Heart right ventricle (tissue), 16 donors: ENCODE results near the gene SPEM2. TPM values are rescaled to one million over a fixed set of nuclear protein-coding genes. Genes with fewer than 3 reads are reported as not detected.
A peak's percentile ranks its signal among the peaks of the same experiment; 100 is the strongest.

Source experiments
- ATAC-seq, 8 donors: fragments of 200-7000 bp; cut with Tn5 transposase; one replicate each; pipeline ENCODE4 v1.9.1; 2020; ENCODE audit warnings: mild to moderate bottlenecking in 8 of 8, moderate library complexity in 8 of 8, moderate number of reproducible peaks in 1 of 8
- DNase-seq, 2 donors: peaks; one replicate each; pipeline ENCODE4 v3.0.0-alpha.2; 2020
- H3K27ac ChIP-seq, 10 donors: fragments of 200-600 bp; sonication (generic) in 2 of 10; one replicate each; pipeline versions ENCODE4 v1.5.0 to v1.8.0; 2020 to 2022; ENCODE audit warnings: mild to moderate bottlenecking in 3 of 10
- H3K27me3 ChIP-seq, 7 donors: fragments of 200-600 bp; one replicate each; pipeline ENCODE4 v1.8.0; 2021 to 2022; ENCODE audit warnings: mild to moderate bottlenecking in 2 of 7
- H3K36me3 ChIP-seq, 9 donors: fragments of 200-600 bp; sonication (generic) in 1 of 9; one replicate each; pipeline versions ENCODE4 v1.5.0 to v1.8.0; 2020 to 2022; ENCODE audit warnings: mild to moderate bottlenecking in 2 of 9
- H3K4me1 ChIP-seq, 9 donors: fragments of 200-600 bp; sonication (generic) in 1 of 9; one replicate each; pipeline versions ENCODE4 v1.5.0 to v1.8.0; 2020 to 2022; ENCODE audit warnings: mild to moderate bottlenecking in 4 of 9
- H3K4me3 ChIP-seq, 10 donors: fragments of 200-600 bp; sonication (generic) in 2 of 10; one replicate each; pipeline versions ENCODE4 v1.5.0 to v1.8.0; 2020 to 2022; ENCODE audit warnings: mild to moderate bottlenecking in 7 of 10, moderate library complexity in 2 of 10
- H3K9me3 ChIP-seq, 11 donors: fragments of 200-600 bp in 10 of 11; sonication (generic) in 2 of 11; one replicate each; pipeline versions ENCODE4 v1.5.0 to v1.8.0; 2013 to 2022; ENCODE audit warnings: mild to moderate bottlenecking in 2 of 11, control low read depth in 1 of 11, moderate library complexity in 1 of 11
- WGBS, 2 donors: extraction: QIAGEN DNeasy Blood & Tissue Kit; methylation state at CpG; one replicate each; pipeline ENCODE4 v1.1.7; 2013; ENCODE audit warnings: inconsistent platforms in 1 of 2; 5-methylcytosine and 5-hydroxymethylcytosine counted together
- intact Hi-C, 10 donors: fragments of 100-400 bp; cut with DNase I; formaldehyde crosslinking; loops; one replicate each; pipeline versions ENCODE4 v1.11.1 to v1.14.2; 2022
- polyA plus RNA-seq, 2 donors: library from polyadenylated mRNA; stranded (reverse); fragments of 200-250 nt; gene quantifications; one replicate each; pipeline ENCODE4 v1.2.3, GENCODE V29; 2013
- total RNA-seq, 10 donors: library from RNA; stranded (reverse); fragmentation: NEBNext Ultra II Directional in 3 of 10; extraction: Animal tissue kit (Norgen Biotek cat#: 25700) in 3 of 10; gene quantifications; one replicate each; pipeline versions ENCODE4 v1.2.1 to v1.2.4, GENCODE V29; 2021 to 2023
- TF ChIP-seq, protein P1 (sequence below), 9 donors: fragments of 200-600 bp; sonication (generic) in 2 of 9; IDR thresholded peaks; one replicate each; pipeline versions ENCODE4 v1.5.0 to v1.8.0; 2021 to 2022; ENCODE audit warnings: antibody characterized with exemption in 9 of 9, mild to moderate bottlenecking in 5 of 9, moderate library complexity in 1 of 9
- donor health status: Arrhythmogenic right ventricular cardiomyopathy.
- donor health status: ischemic (EF 13 %, LVEDD 7.1; RV severe dilation, severe dysfunction).
- donor health status: healthy with polysubstance abuse.
- donor health status: DM: no; HTN: yes; CAD: no.
- donor health status: DM: no; HTN: no; CAD: no.
- donor health status: ischemic (EF 25% LVEDD 6.9; RV normal size, moderate dysfunction).
- donor health status: ischemic (EF 25% LVEDD 5.7; RV mildly dilated, moderate dysfunction).
- donor health status: healthy.
- donor health status: DM: yes; HTN: yes; CAD: no.
- donor health status: Ischemic cardiomyopathy.
- donor health status: ischemic (EF 35%, LVEDD 5.7; RV mildly dilated, moderate dysfunction).
- donor health status: nonischemic (EF 11% LVEDD 7.7; RV severe dilation, severe dysfunction).
- donor health status: DM: yes; HTN: yes; CAD: no.
- donor health status: PGD.
- donor health status: ischemic (EF 29% LVEDD 5.4; RV normal size, mild dysfunction).
- donor health status: nonischemic (EF 23%, LVEDD 6.1; RV moderate dilation, normal function).

Gene SPEM2
- total and polyA plus RNA-seq, 12 donors, result not detected

DNA sequence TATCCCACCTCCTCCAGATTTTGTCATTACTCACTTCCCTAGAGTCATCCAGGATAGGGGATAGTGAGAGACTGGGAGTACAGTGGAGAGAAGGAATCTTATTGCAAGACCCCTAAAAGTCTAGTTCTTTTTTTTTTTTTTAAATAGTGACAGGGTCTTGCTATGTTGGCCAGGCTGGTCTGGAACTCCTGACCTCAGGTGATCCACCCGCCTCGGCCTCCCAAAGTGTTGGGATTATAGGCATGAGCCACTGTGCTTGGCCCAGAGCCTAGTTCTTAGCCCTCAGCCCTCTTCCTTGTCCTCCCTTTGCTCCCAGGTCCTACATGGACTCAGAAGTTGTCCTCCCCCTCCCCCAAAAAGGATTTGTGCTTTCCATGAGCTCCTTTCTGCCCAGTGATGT is 16.7 kb downstream of the SPEM2 start:
- DNase-seq, result no peak
- Histone ChIP-seq H3K4me3 (no peak overlapping the region), H3K27ac (no peak overlapping the region), H3K9me3 (no peaks in the 10 kb centered on the region), H3K36me3 (no peaks in the 10 kb centered on the region), H3K27me3 (peaks cover 0 to 70% (median 12%) of the 10 kb centered on the region in 7 donors), H3K4me1 (peaks cover 19 to 67% (median 55%) of the 10 kb centered on the region in 9 donors)
- no peak for ATAC-seq
- intact Hi-C loops, result loop anchor here in 3 of 10 donors (5.0 kb wide), 1 partner anchor 35 kb away; the partner anchor contains the start of gene ZBTB4 (in 3 of the 3)
- WGBS, 2 donors, result 98 to 100% methylated on average over 2 of the region's 2 CpGs
- TF ChIP-seq, protein P1, sequence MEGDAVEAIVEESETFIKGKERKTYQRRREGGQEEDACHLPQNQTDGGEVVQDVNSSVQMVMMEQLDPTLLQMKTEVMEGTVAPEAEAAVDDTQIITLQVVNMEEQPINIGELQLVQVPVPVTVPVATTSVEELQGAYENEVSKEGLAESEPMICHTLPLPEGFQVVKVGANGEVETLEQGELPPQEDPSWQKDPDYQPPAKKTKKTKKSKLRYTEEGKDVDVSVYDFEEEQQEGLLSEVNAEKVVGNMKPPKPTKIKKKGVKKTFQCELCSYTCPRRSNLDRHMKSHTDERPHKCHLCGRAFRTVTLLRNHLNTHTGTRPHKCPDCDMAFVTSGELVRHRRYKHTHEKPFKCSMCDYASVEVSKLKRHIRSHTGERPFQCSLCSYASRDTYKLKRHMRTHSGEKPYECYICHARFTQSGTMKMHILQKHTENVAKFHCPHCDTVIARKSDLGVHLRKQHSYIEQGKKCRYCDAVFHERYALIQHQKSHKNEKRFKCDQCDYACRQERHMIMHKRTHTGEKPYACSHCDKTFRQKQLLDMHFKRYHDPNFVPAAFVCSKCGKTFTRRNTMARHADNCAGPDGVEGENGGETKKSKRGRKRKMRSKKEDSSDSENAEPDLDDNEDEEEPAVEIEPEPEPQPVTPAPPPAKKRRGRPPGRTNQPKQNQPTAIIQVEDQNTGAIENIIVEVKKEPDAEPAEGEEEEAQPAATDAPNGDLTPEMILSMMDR (IDR thresholded peaks at IDR 0.05), result no peak

DNA sequence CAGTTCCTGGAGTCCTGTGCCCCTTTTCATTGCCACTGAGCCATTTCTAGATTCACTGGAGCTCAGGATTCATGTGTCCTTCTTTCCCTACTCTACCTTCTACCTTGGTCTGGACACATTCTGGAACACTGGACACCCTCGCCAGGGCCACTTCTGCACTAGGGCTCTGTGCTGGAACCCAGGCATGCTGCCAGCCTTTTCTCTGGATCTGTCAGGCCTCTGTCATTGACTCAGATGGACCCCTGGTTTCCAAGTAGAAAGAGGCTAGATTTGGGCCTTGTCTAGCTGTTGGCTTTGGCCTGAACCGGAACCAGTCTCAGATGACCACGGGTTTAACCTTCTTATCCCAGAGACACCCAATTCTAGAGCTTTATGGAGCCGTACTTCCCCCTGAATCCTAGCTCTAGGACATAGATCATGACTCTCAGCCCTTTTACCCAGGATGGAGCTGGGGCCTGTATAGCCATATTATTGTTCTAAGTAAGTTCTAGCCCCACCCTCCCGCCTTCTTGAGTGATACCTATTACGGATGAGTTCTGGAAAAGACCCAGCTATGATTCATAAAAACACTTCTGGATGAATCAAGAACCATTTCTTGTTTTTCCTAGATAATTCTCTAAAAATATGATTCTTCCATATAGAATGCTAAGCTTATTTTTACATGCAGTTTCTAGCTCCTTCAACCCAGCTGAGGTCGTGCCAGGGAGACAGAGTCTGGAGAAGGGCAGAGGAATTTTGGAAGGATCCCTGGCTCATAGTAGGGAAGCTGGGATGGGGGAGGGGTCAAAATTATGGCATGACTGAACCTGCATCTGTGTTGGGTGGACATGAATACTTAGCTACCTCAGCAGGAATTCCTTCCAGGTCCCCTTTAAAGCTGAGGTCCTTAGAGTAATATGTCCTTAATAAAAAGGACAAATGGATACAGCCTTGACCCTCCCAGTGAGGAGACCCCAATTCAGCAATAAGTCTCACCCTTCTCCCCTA is 18.4 kb downstream of the SPEM2 start:
- Histone ChIP-seq H3K4me3 (no peak overlapping the region), H3K4me1 (peaks cover 13 to 50% (median 39%) of the 10 kb centered on the region in 9 donors), H3K27me3 (peaks cover 0 to 78% (median 12%) of the 10 kb centered on the region in 7 donors), H3K9me3 (no peaks in the 10 kb centered on the region), H3K27ac (no peak overlapping the region), H3K36me3 (no peaks in the 10 kb centered on the region)
- intact Hi-C loops, result loop anchor here in 3 of 10 donors (5.0 kb wide), 1 partner anchor 34 kb away; the partner anchor contains the start of gene ZBTB4 (in 3 of the 3)
- ATAC-seq (no peak), DNase-seq (no peak)
- TF ChIP-seq, protein P1 (IDR thresholded peaks at IDR 0.05), result no peak
- WGBS, 2 donors, result 81 to 86% methylated on average over 7 of the region's 7 CpGs

DNA sequence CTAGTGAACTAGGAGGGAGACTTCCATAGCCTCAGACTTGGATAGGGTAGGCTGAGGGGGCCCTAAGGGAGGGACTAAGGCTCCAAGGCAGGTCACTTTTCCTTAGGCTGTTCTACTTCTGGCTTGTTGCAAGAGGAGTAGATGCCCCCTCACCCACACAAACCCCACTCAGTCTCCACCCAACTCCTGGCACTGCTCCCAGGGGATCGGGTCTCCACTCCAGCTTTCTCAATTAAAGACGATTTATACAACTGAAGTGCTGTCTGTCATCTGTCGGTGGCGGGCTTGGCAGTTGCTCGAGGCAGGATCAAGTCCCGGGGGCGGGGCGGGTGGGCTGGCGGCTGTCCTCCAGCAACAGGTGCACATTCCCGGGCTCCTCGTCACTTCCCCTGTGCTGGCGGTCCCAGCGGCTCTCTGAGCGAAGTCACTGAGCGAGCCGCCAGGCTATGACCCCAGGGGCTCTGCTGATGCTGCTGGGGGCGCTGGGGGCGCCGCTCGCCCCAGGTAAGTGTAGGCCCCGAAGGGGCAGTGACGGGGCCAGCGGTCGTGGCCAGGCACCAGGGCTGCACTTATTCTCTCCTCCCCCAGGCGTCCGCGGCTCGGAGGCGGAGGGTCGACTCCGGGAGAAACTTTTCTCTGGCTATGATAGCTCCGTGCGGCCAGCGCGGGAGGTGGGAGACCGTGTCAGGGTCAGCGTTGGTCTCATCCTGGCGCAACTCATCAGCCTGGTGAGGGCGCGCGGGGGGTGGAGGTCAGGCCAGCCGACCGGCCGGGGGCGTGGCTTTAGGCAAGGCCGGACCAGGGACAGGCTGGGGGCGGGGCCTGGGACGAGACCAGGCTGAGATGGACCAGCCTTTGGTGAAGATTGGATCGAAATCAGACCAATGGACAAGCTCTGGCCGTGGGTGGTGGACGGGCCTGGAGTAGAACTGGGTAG is 19.5 kb downstream of the SPEM2 start, which contains the start of gene CHRNB1:
CHRNB1 (plus strand) TSS at position 380 of the 937 bp plus-strand sequence; CDS start at position 447, 67 bp downstream.
- DNase-seq (peak; percentile 75 to 87), ATAC-seq (peak; percentile 81 to 93 (median 88))
- Histone ChIP-seq H3K36me3 (no peaks in the 10 kb centered on the region), H3K9me3 (no peaks in the 10 kb centered on the region), H3K4me3 (peak within 1 kb of the TSS; percentile 4 to 62 (median 52)), H3K4me1 (peaks cover 7 to 39% (median 33%) of the 10 kb centered on the region in 9 donors), H3K27me3 (peaks cover 0 to 67% (median 4%) of the 10 kb centered on the region in 7 donors), H3K27ac (peak within 1 kb of the TSS in 8 of 10 donors; percentile 36 to 78 (median 68))
- TF ChIP-seq, protein P1 (IDR thresholded peaks at IDR 0.05), result peak in 6 of 9 donors; percentile 14 to 30 (median 28)
- intact Hi-C loops, result loop anchor here in 3 of 10 donors (5.0 kb wide), 1 partner anchor 32 kb away; the partner anchor contains the start of gene ZBTB4 (in 3 of the 3)
- WGBS, 2 donors, result 5 to 7% methylated on average over 51 of the region's 51 CpGs
